ENCODE measurements around the gene UBR4.

UBR4 gene

DNA sequence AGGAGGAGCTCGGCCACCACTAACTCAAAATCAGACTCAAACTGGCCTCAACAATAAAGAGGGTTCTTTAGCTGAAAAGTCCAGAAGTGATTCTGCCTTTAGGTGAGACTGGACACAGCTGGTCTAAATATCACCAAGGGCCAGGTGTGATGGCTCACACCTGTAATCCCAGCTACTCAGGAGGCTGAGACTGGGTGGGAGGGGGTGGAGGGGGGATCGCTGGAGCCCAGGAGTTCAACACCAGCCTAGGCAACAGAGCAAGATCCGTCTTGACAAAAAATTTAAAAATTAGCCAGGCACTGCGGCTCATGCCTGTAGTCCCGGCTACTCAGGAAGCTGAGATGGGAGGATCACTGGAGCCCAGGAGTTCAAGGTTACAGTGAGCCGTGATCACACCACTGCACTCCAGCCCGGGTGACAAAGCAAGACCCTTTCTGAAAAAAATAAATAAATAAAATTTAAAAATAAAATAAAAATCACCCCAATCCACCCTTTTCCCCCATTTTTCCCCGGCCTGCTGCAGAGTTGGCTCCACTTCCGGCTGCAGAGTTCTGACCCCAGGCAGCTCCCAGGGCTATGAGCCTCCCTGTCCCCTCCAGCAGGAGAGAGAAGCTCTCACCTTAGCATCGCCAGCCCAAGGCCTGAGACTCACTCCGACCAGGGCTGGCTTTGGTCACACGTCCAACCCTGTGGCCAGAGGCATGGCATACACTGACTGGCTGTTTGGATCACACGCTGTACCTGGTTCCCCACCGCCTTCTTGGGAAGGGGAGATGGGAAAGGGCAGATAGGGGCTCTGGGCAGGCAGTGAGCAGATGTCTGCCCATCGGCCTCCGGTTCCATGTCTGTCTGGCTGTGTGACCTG is 166.3 kb downstream of the UBR4 start:
- Histone ChIP-seq H3K27me3 (ENCODE audit: control insufficient read depth in 5 of 5, insufficient read depth in 4 of 5, low read length in 5 of 5) (peaks cover under 1 to 33% (median 27%) of the 10 kb centered on the region in 5 donors), H3K9ac (ENCODE audit: low read length in 5 of 5) (no peak overlapping the region), H3K36me3 (ENCODE audit: control insufficient read depth in 5 of 5, insufficient read depth in 5 of 5, low read length in 5 of 5) (no peaks in the 10 kb centered on the region), H3K4me1 (ENCODE audit: control insufficient read depth in 5 of 5, insufficient read depth in 5 of 5, low read length in 5 of 5) (peaks cover 0 to 12% (median 6%) of the 10 kb centered on the region in 5 donors), H3K9me3 (ENCODE audit: control insufficient read depth in 5 of 5, low read length in 5 of 5) (no peaks in the 10 kb centered on the region), H3K27ac (ENCODE audit: low read depth, low read length) (no peak overlapping the region), H3K4me3 (ENCODE audit: low read depth in 1 of 5, low read length in 5 of 5) (no peak overlapping the region)

DNA sequence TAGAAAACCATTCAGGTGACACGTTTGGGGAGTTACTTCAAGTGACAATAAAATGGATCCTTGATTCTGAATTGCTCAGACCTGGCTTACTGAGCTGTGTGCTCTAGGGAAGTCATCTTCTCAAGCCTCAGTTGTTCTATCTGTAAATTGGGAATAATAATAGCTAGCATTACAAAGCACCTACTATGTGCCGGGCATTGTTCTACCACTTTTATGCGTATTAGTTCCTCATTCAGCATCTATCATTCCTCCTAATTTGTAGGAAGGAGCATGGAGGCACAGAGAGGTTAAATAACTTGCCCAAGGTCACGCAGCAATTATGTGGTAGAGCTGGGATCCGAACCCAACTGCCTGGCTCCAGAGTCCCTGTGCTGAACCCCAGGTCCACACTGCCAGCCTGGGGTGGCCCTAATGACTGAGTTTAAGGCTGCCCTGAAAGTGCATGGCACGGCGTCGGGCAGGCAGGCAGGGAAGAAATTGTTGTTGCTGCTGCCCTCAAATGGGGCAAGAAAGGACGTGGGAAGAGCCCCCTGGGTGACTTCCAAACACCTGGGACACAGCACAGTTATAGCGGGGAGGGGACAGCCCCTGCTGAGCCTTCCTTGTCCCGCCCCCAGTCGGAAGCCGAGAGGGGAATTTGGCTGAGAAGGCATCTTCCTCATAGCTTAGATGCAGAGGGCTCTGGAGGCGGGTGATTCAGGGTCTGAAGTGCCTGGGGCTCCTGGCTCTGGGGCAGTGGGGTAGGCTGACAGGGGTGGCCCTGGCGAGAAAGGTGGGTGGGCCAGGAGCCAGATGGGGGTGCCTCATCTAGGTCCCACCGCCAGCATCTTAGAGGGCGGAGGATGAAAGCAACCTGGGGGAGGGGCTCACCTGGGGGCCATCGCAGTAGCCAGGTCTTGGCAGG is 167.1 kb downstream of the UBR4 start:
- Histone ChIP-seq H3K9ac (ENCODE audit: low read length in 5 of 5) (no peak overlapping the region), H3K36me3 (ENCODE audit: control insufficient read depth in 5 of 5, insufficient read depth in 5 of 5, low read length in 5 of 5) (no peaks in the 10 kb centered on the region), H3K4me3 (ENCODE audit: low read depth in 1 of 5, low read length in 5 of 5) (no peak overlapping the region), H3K4me1 (ENCODE audit: control insufficient read depth in 5 of 5, insufficient read depth in 5 of 5, low read length in 5 of 5) (peaks cover 0 to 12% (median 6%) of the 10 kb centered on the region in 5 donors), H3K27ac (ENCODE audit: low read depth, low read length) (no peak overlapping the region), H3K9me3 (ENCODE audit: control insufficient read depth in 5 of 5, low read length in 5 of 5) (no peaks in the 10 kb centered on the region), H3K27me3 (ENCODE audit: control insufficient read depth in 5 of 5, insufficient read depth in 4 of 5, low read length in 5 of 5) (peaks cover 3 to 34% (median 29%) of the 10 kb centered on the region in 5 donors)

DNA sequence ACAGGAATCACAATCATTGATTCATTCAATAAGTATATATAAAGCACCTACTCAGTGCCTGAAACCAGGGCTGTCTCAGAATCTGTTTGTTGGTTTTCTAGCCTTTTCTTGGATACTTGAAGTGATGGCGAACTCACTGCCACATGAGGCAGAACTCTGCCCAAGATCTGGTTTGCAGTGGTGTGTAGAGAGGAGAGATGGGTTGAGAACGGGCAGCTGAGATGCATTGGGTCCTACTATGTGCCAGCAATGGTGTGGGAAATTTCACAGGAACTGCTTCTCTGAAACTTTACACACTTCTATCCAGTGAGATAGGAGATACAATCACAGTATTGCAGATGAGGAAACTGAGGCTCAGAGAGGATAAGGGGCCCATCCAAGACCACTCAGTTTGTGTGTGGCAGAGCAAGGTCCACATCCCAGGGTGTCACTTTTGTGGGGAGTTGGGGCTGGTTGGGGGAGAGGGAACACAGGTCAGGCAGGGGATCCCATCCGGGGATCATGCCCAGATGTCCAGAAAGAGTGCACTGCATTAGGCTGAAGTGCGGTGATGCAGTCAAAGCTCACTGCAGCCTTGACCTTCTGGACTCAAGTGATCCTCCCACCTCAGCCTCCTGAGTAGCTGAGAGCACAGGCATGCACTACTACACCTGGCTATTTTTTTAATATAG is 169.9 kb downstream of the UBR4 start:
- Histone ChIP-seq H3K4me3 (ENCODE audit: low read depth in 1 of 5, low read length in 5 of 5) (no peak overlapping the region), H3K36me3 (ENCODE audit: control insufficient read depth in 5 of 5, insufficient read depth in 5 of 5, low read length in 5 of 5) (no peaks in the 10 kb centered on the region), H3K9ac (ENCODE audit: low read length in 5 of 5) (no peak overlapping the region), H3K4me1 (ENCODE audit: control insufficient read depth in 5 of 5, insufficient read depth in 5 of 5, low read length in 5 of 5) (peaks cover 0 to 2% (median 0%) of the 10 kb centered on the region in 5 donors), H3K27me3 (ENCODE audit: control insufficient read depth in 5 of 5, insufficient read depth in 4 of 5, low read length in 5 of 5) (peaks cover 3 to 44% (median 31%) of the 10 kb centered on the region in 5 donors), H3K27ac (ENCODE audit: low read depth, low read length) (no peak overlapping the region), H3K9me3 (ENCODE audit: control insufficient read depth in 5 of 5, low read length in 5 of 5) (no peaks in the 10 kb centered on the region)

DNA sequence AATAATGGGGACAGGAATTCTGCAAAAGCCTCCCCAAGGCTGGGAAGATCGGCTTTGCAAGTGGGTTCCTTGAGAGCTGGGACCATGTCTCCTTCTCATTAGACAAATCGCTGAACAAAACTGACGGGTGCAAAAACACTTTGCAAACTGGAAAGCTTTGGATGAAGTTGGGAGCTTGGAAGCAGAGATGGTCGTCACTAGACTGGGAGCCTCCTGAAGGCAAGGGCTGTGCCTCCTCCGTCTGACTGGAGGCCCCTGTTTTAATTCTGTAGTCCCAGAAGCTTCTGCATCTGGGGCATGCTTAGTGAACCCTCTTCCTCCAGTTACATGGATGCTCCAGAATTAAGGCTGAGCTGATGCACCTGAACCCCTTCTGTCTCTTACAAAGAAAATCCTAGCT is 171.3 kb downstream of the UBR4 start:
- Histone ChIP-seq H3K9ac (ENCODE audit: low read length in 5 of 5) (no peak overlapping the region), H3K9me3 (ENCODE audit: control insufficient read depth in 5 of 5, low read length in 5 of 5) (no peaks in the 10 kb centered on the region), H3K27me3 (ENCODE audit: control insufficient read depth in 5 of 5, insufficient read depth in 4 of 5, low read length in 5 of 5) (peaks cover 3 to 44% (median 31%) of the 10 kb centered on the region in 5 donors), H3K4me1 (ENCODE audit: control insufficient read depth in 5 of 5, insufficient read depth in 5 of 5, low read length in 5 of 5) (no peaks in the 10 kb centered on the region), H3K27ac (ENCODE audit: low read depth, low read length) (no peak overlapping the region), H3K4me3 (ENCODE audit: low read depth in 1 of 5, low read length in 5 of 5) (no peak overlapping the region), H3K36me3 (ENCODE audit: control insufficient read depth in 5 of 5, insufficient read depth in 5 of 5, low read length in 5 of 5) (no peaks in the 10 kb centered on the region)

DNA sequence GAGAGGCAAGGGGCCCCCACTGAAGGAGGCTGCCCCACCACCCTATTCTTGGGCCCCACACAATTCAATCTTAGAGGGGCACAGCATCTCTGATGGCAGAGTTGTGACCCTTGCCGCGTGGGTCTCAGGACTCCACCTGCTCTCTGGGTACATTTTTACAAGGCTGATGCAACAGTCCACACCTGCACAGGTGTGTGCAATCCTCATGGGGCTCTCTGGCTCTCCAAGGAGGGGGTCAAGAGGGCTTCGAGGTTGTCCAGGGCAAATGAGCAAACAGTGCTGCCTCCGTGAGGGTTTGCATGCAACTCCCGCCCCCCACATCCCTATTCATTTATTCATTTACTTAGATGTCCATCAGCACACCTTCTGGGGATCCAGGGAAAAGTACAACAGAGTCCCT is 172.0 kb downstream of the UBR4 start:
- H3K4me3 ChIP-seq (ENCODE audit: low read depth in 1 of 5, low read length in 5 of 5), result no peak overlapping the region
- peaks cover 6 to 44% (median 30%) of the 10 kb centered on the region in 5 donors for H3K27me3 ChIP-seq (ENCODE audit: control insufficient read depth in 5 of 5, insufficient read depth in 4 of 5, low read length in 5 of 5)
- H3K9me3 ChIP-seq (ENCODE audit: control insufficient read depth in 5 of 5, low read length in 5 of 5), result no peaks in the 10 kb centered on the region

DNA sequence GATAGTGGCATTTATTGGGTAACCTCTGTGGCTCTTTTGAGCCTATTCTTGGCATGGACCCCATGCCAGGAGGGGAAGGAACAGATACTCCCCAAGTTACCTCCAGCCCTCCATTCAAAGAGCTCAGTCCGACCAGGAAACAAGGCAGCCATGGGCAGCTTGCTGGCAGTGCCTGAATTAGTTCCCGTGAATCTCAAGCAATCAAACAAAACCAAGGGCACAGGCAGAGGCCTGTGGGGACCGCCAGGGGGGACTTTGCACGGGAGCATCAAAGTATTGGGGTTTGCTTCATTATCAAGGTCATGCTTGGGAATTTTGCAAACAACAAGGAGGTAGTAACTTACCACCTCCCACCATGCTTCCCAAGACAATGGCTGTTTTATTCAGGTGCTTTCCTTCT is 172.4 kb downstream of the UBR4 start:
- Histone ChIP-seq H3K4me1 (ENCODE audit: control insufficient read depth in 5 of 5, insufficient read depth in 5 of 5, low read length in 5 of 5) (no peaks in the 10 kb centered on the region), H3K27me3 (ENCODE audit: control insufficient read depth in 5 of 5, insufficient read depth in 4 of 5, low read length in 5 of 5) (peaks cover 6 to 43% (median 26%) of the 10 kb centered on the region in 5 donors), H3K4me3 (ENCODE audit: low read depth in 1 of 5, low read length in 5 of 5) (no peak overlapping the region), H3K9ac (ENCODE audit: low read length in 5 of 5) (no peak overlapping the region), H3K27ac (ENCODE audit: low read depth, low read length) (no peak overlapping the region), H3K36me3 (ENCODE audit: control insufficient read depth in 5 of 5, insufficient read depth in 5 of 5, low read length in 5 of 5) (no peaks in the 10 kb centered on the region), H3K9me3 (ENCODE audit: control insufficient read depth in 5 of 5, low read length in 5 of 5) (no peaks in the 10 kb centered on the region)

More for the DNA sequence above, 172.0 kb downstream of the UBR4 start:
- no peak overlapping the region for H3K9ac ChIP-seq (ENCODE audit: low read length in 5 of 5)
- no peak overlapping the region for H3K27ac ChIP-seq (ENCODE audit: low read depth, low read length)
- H3K4me1 ChIP-seq (ENCODE audit: control insufficient read depth in 5 of 5, insufficient read depth in 5 of 5, low read length in 5 of 5), result no peaks in the 10 kb centered on the region
- no peaks in the 10 kb centered on the region for H3K36me3 ChIP-seq (ENCODE audit: control insufficient read depth in 5 of 5, insufficient read depth in 5 of 5, low read length in 5 of 5)

DNA sequence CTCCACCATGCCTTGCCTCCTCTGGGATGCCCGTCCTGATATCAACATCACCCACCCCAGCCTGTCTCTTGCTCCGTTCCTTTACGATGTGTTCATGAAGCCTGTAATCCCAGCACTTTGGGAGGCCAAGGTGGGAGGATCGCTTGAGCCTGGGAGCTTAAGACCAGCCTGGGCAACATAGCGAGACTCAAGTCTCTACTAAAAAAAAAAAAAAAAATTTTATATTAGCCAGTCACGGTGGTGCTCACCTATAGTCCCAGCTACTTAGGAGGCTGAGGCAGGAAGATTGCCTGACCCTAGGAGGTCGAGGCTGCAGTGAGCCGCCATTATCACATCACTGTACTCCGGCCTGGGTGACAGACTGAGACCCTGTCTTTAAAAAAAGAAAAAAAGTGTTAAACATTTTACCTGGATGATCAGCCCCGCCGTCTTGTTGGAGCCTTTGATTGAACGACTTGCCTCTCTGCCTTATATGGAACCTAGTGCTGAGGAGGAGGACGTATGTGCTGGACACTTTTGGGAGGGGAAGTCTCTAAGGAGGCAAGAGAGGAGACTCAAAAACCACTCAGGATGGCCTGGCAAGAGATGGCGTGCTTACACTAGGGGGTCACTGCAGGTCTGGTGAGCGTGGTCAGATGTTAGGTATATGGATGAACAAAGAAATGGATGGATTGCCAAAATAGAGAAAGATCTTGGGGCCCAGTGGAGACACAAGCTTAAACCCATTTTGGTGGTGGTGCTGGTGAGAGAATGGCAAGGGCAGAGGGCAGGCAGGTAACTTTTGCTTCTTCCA is 173.1 kb downstream of the UBR4 start:
- H3K9me3 ChIP-seq (ENCODE audit: control insufficient read depth in 5 of 5, low read length in 5 of 5), result no peaks in the 10 kb centered on the region
- no peaks in the 10 kb centered on the region for H3K4me1 ChIP-seq (ENCODE audit: control insufficient read depth in 5 of 5, insufficient read depth in 5 of 5, low read length in 5 of 5)
- H3K36me3 ChIP-seq (ENCODE audit: control insufficient read depth in 5 of 5, insufficient read depth in 5 of 5, low read length in 5 of 5), result no peaks in the 10 kb centered on the region
- H3K27me3 ChIP-seq (ENCODE audit: control insufficient read depth in 5 of 5, insufficient read depth in 4 of 5, low read length in 5 of 5), result peaks cover 6 to 39% (median 26%) of the 10 kb centered on the region in 5 donors
- H3K27ac ChIP-seq (ENCODE audit: low read depth, low read length), result no peak overlapping the region
- no peak overlapping the region for H3K9ac ChIP-seq (ENCODE audit: low read length in 5 of 5)
- no peak overlapping the region for H3K4me3 ChIP-seq (ENCODE audit: low read depth in 1 of 5, low read length in 5 of 5)

DNA sequence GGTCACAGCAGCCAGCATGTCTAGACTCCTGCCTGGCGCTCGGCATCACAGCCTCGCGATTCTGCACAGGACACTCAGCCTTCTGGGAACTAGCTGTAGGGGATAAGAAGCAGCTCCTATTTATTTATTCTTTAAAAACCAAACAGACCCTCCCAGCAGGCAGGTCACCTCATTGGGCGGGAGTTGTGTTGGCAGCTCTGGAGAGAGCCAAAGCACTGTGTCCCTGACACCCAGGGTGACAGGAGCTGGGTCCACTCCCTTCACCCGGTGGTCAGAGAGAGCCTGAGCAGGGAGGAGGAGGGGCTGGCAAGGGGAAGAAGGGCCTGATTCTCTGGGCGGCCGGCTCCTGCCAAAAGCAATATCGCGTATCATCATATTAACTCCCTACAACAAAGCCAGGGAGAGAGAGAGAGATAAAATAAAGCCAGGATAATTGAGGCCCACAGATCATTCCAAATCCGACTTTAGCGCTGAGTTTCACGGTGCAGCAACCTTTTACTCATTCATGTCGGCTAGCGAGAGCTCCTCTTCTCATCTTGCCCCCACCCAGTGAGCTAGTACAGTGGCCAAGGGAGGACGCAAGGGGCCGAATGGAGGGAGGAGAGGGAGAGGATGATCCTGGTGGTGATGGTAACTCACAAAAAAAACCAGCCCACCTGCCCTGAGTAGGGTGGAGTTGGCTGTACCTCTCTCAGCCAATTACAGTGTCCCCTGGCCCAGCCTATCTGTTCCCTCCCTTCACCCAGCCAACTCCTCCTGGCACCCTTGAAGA is 173.8 kb downstream of the UBR4 start:
- no peaks in the 10 kb centered on the region for H3K36me3 ChIP-seq (ENCODE audit: control insufficient read depth in 5 of 5, insufficient read depth in 5 of 5, low read length in 5 of 5)
- no peak overlapping the region for H3K4me3 ChIP-seq (ENCODE audit: low read depth in 1 of 5, low read length in 5 of 5)
- no peak overlapping the region for H3K9ac ChIP-seq (ENCODE audit: low read length in 5 of 5)
- no peak overlapping the region for H3K27ac ChIP-seq (ENCODE audit: low read depth, low read length)
- no peaks in the 10 kb centered on the region for H3K4me1 ChIP-seq (ENCODE audit: control insufficient read depth in 5 of 5, insufficient read depth in 5 of 5, low read length in 5 of 5)
- H3K9me3 ChIP-seq (ENCODE audit: control insufficient read depth in 5 of 5, low read length in 5 of 5), result no peaks in the 10 kb centered on the region
- H3K27me3 ChIP-seq (ENCODE audit: control insufficient read depth in 5 of 5, insufficient read depth in 4 of 5, low read length in 5 of 5), result peaks cover 6 to 38% (median 25%) of the 10 kb centered on the region in 5 donors

All from subcutaneous abdominal adipose tissue (tissue), 5 donors.